ENCODE results near the gene FOXA2. TPM values are rescaled to one million over a fixed set of nuclear protein-coding genes. Genes with fewer than 3 reads are reported as not detected.

The FOXA2 gene
- polyA plus RNA-seq, 1 donor from 2014 or later, result not detected

- Histone ChIP-seq H2AFZ (ENCODE audit: low read depth, low read length) (no peak overlapping the region), H3K27me3 (ENCODE audit: insufficient read depth, low read depth, low read length) (peaks cover 100% of the 10 kb centered on the region), H4K20me1 (ENCODE audit: insufficient read depth) (no peaks in the 10 kb centered on the region), H3K4me3 (ENCODE audit: low read length) (no peak overlapping the region), H3F3A (ENCODE audit: insufficient read depth, low read length, poor library complexity, severe bottlenecking) (no peaks in the 10 kb centered on the region), H3K9me3 (ENCODE audit: low read length) (no peaks in the 10 kb centered on the region), H3K4me2 (ENCODE audit: low read length) (no peak overlapping the region), H3K27ac (ENCODE audit: low read length) (no peak overlapping the region), H3K36me3 (ENCODE audit: insufficient read depth, low read length) (no peaks in the 10 kb centered on the region), H3K79me2 (replicated peaks; ENCODE audit: insufficient read depth, low read length) (no peaks in the 10 kb centered on the region), H3K9me2 (ENCODE audit: insufficient read depth, low read length) (no peaks in the 10 kb centered on the region), H3K9ac (ENCODE audit: low read length) (no peak overlapping the region)
- no peak for TF ChIP-seq MXI1 (conservative IDR thresholded peaks at IDR 0.05; ENCODE audit: poor library complexity, severe bottlenecking)
These were observed 8.6 kb downstream of the FOXA2 start for GRCh38 chr20:22575737-22576136.

- no peak overlapping the region for H3K4me2 ChIP-seq (ENCODE audit: low read length)
These were observed 9.2 kb downstream of the FOXA2 start for GRCh38 chr20:22575087-22575721.

GRCh38 chr20:22574545-22575086 is 9.8 kb downstream of the FOXA2 start:
- H3K79me2 ChIP-seq (replicated peaks; ENCODE audit: insufficient read depth, low read length), result no peaks in the 10 kb centered on the region
- H3K4me2 ChIP-seq (ENCODE audit: low read length), result no peak overlapping the region
- no peaks in the 10 kb centered on the region for H3K36me3 ChIP-seq (ENCODE audit: insufficient read depth, low read length)
- no peaks in the 10 kb centered on the region for H3K9me3 ChIP-seq (ENCODE audit: low read length)
- no peaks in the 10 kb centered on the region for H4K20me1 ChIP-seq (ENCODE audit: insufficient read depth)
- no peak overlapping the region for H3K9ac ChIP-seq (ENCODE audit: low read length)
- no peak overlapping the region for H2AFZ ChIP-seq (ENCODE audit: low read depth, low read length)
- H3K27me3 ChIP-seq (ENCODE audit: insufficient read depth, low read depth, low read length), result peaks cover 100% of the 10 kb centered on the region
- no peak overlapping the region for H3K27ac ChIP-seq (ENCODE audit: low read length)
- no peaks in the 10 kb centered on the region for H3K9me2 ChIP-seq (ENCODE audit: insufficient read depth, low read length)
- H3K4me3 ChIP-seq (ENCODE audit: low read length), result no peak overlapping the region
- no peaks in the 10 kb centered on the region for H3F3A ChIP-seq (ENCODE audit: insufficient read depth, low read length, poor library complexity, severe bottlenecking)
- no peak for TF ChIP-seq TAF1 (IDR thresholded peaks at IDR 0.05; ENCODE audit: low read depth)
- TF ChIP-seq RAD21 (conservative IDR thresholded peaks at IDR 0.05), result no peak
- no peak for TF ChIP-seq SMC3 (conservative IDR thresholded peaks at IDR 0.05; ENCODE audit: poor library complexity)
- no peak for TF ChIP-seq EP300 (conservative IDR thresholded peaks at IDR 0.05; ENCODE audit: poor library complexity, severe bottlenecking)
- no peak for TF ChIP-seq EZH2 (IDR thresholded peaks at IDR 0.05; ENCODE audit: borderline replicate concordance, insufficient read depth, low read length, poor library complexity, severe bottlenecking)
- TF ChIP-seq CTCF (IDR thresholded peaks at IDR 0.05; ENCODE audit: poor library complexity, severe bottlenecking), result no peak

More at GRCh38 chr20:22575087-22575721, 9.2 kb downstream of the FOXA2 start:
- H3K36me3 ChIP-seq (ENCODE audit: insufficient read depth, low read length), result no peaks in the 10 kb centered on the region
- no peaks in the 10 kb centered on the region for H3K9me3 ChIP-seq (ENCODE audit: low read length)
- no peak overlapping the region for H3K4me3 ChIP-seq (ENCODE audit: low read length)
- no peaks in the 10 kb centered on the region for H3K79me2 ChIP-seq (replicated peaks; ENCODE audit: insufficient read depth, low read length)
- no peaks in the 10 kb centered on the region for H3K9me2 ChIP-seq (ENCODE audit: insufficient read depth, low read length)
- H3F3A ChIP-seq (ENCODE audit: insufficient read depth, low read length, poor library complexity, severe bottlenecking), result no peaks in the 10 kb centered on the region
- no peak overlapping the region for H2AFZ ChIP-seq (ENCODE audit: low read depth, low read length)
- H3K27me3 ChIP-seq (ENCODE audit: insufficient read depth, low read depth, low read length), result peaks cover 100% of the 10 kb centered on the region
- H3K9ac ChIP-seq (ENCODE audit: low read length), result no peak overlapping the region
- no peak overlapping the region for H3K27ac ChIP-seq (ENCODE audit: low read length)
- H4K20me1 ChIP-seq (ENCODE audit: insufficient read depth), result no peaks in the 10 kb centered on the region
- TF ChIP-seq SMC3 (conservative IDR thresholded peaks at IDR 0.05; ENCODE audit: poor library complexity) (no peak), EZH2 (IDR thresholded peaks at IDR 0.05; ENCODE audit: borderline replicate concordance, insufficient read depth, low read length, poor library complexity, severe bottlenecking) (no peak), RAD21 (conservative IDR thresholded peaks at IDR 0.05) (no peak), REST (IDR thresholded peaks at IDR 0.05; ENCODE audit: borderline replicate concordance) (no peak), POLR2AphosphoS5 (IDR thresholded peaks at IDR 0.05) (no peak)
